Inferior parietal cortex (tissue), 1 donor: ENCODE data around the gene STRN.
"Not testable (repeated sequence)": the region's sequence is repeated elsewhere in the genome, so short reads cannot be mapped to it uniquely, and the experiment has no call there.

Experiments used
- DNase-seq: peaks from one replicate; pipeline ENCODE4 v3.0.0-alpha.2; 2016; ENCODE audit errors: extremely low spot score

Gene STRN

GRCh38 chr2:36964496-36965058 is 1.8 kb downstream of the STRN start:
- no peak for DNase-seq

- no peak for DNase-seq
Measured at GRCh38 chr2:36963734-36964133, 2.6 kb downstream of the STRN start.

GRCh38 chr2:36963106-36963505 is 3.2 kb downstream of the STRN start:
- DNase-seq = no peak

- DNase-seq = no peak
Measured at GRCh38 chr2:36960773-36961172, 5.6 kb downstream of the STRN start.

- DNase-seq = no peak
Measured at GRCh38 chr2:36960005-36960675, 6.2 kb downstream of the STRN start.

- no peak for DNase-seq
Measured at GRCh38 chr2:36954977-36955607, 11.2 kb downstream of the STRN start.

GRCh38 chr2:36952748-36953197 is 13.6 kb downstream of the STRN start:
- DNase-seq = no peak

- no peak for DNase-seq
Measured at GRCh38 chr2:36951574-36951973, 14.8 kb downstream of the STRN start.

GRCh38 chr2:36951027-36951518 is 15.3 kb downstream of the STRN start:
- DNase-seq = no peak

- DNase-seq = no peak
Measured at GRCh38 chr2:36949845-36950244, 16.5 kb downstream of the STRN start.

- DNase-seq = not testable (repeated sequence)
Measured at GRCh38 chr2:36945240-36945639, 21.1 kb downstream of the STRN start.

- no peak for DNase-seq
Measured at GRCh38 chr2:36941867-36942266, 24.5 kb downstream of the STRN start.

- not testable (repeated sequence) for DNase-seq
Measured at GRCh38 chr2:36936526-36936925, 29.8 kb downstream of the STRN start.

- not testable (repeated sequence) for DNase-seq
Measured at GRCh38 chr2:36931688-36932087, 34.6 kb downstream of the STRN start.

GRCh38 chr2:36930787-36931410 is 35.4 kb downstream of the STRN start:
- DNase-seq = not testable (repeated sequence)

GRCh38 chr2:36926175-36927132 is 39.9 kb downstream of the STRN start:
- not testable (repeated sequence) for DNase-seq

- DNase-seq = not testable (repeated sequence)
Measured at GRCh38 chr2:36922629-36923028, 43.7 kb downstream of the STRN start.

GRCh38 chr2:36921984-36922383 is 44.4 kb downstream of the STRN start:
- DNase-seq = no peak

GRCh38 chr2:36919041-36919837 is 47.1 kb downstream of the STRN start:
- DNase-seq = no peak

- DNase-seq = no peak
Measured at GRCh38 chr2:36918307-36918706, 48.0 kb downstream of the STRN start.
